ENCODE results near the gene AUTS2.

Gene AUTS2

GRCh38 chr7:69656890-69657289 lies 58.6 kb downstream of the AUTS2 start:
- DNase-seq (ENCODE audit: low read depth in 2 of 2): no peak

GRCh38 chr7:69657331-69657730 lies 59.1 kb downstream of the AUTS2 start:
- no peak for DNase-seq (ENCODE audit: low read depth in 2 of 2)

DNA sequence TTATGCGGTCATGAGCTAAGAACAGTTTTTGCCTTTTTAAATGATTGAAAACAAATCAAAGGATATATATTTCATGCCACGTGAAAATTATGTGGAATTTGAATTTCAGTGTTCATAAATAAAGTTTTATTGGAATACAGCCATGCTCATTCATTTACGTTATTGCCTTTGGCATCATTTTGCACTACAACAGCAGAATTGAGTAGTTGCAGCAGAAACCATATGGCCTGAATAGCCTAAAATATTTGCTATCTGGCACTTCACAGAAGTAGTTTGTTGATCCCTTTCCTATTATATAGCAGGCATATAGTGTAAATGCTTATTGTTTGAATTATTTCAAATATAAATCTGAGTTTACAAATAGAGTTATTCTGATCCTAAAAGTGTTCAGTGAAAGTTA lies 59.7 kb downstream of the AUTS2 start:
- no peak for DNase-seq (ENCODE audit: low read depth in 2 of 2)

DNA sequence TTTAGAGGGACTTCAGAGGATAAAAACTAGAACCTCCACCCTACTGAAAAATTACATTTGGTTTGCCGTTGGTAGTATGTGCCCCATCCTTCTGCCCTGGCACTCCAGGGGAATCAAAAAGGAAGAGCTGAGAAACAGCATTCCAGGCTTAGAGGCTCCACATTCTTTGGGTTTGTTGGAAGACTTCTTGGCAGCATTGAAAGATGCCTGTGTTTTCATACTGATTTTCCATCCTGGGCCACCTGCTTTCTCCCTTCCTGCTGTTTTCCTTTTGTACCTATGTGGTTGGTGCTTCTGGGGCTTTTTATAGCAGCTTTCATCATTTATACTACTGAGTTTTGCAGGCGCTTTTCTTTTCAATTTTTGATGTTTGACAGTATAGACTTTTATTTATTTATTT lies 61.7 kb downstream of the AUTS2 start:
- no peak for DNase-seq (ENCODE audit: low read depth in 2 of 2)

DNA sequence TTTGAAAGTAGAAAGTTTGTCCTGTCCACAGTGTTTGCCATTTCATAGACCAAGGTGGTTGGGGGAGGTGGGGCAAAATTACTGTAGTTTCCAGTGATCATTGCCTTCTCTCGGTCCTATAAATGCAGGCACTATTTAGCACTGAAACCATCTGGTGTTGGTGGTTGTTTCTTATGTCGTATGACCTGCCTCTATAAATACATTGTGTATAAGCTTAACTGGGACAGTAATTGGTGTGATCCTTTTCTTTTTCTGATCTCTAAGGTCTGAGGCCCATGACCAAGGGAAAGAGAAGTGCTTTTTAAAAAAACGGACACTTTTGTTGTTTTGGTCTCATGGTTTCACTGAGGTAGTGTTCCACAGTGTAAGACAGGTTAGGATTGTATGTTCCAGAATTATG lies 63.1 kb downstream of the AUTS2 start:
- DNase-seq (ENCODE audit: low read depth in 2 of 2): no peak

DNA sequence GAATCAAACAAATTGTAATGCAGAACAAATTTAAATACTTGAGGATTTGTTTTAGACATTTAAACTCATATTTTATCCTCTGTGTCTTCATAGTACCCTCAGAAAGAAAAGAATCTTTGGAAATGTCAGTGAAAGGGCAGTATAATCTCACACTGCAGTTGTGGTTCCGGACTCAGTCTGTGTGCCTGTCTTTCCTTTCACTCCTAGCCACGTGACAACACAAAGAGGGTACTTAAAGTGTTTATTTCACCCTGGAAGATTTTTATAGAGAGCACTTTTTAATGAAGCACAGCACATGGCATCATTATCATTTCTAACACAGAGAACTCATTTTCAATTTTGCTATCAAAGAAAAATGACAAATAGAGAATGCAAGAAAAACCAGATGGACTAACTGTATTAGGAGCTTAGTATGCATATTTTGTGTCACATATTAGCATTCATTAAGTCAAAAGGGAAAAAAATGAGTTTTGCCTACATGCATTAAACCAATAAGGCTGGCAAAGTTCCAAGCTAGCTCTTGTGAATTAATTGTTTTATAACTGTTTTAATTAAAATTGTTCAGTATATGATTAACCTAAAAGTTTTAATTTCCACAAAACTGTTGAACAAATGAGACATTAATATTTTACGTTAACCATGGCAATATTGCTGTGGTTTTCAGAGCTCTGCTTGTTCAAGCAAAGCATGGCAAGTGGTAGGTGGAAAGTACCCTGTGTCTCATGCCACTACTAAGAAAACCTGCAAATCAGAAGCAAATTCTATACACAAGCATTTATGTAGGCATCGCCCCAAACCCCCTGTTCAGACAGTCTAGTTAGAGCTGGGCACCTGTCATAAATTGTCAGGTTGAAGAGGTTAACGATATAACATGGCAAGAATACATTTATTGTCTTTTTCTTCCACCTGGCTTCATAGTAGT lies 65.9 kb downstream of the AUTS2 start:
- DNase-seq (ENCODE audit: low read depth in 2 of 2): no peak

GRCh38 chr7:69665369-69665768 lies 67.1 kb downstream of the AUTS2 start:
- DNase-seq (ENCODE audit: low read depth in 2 of 2): no peak

DNA sequence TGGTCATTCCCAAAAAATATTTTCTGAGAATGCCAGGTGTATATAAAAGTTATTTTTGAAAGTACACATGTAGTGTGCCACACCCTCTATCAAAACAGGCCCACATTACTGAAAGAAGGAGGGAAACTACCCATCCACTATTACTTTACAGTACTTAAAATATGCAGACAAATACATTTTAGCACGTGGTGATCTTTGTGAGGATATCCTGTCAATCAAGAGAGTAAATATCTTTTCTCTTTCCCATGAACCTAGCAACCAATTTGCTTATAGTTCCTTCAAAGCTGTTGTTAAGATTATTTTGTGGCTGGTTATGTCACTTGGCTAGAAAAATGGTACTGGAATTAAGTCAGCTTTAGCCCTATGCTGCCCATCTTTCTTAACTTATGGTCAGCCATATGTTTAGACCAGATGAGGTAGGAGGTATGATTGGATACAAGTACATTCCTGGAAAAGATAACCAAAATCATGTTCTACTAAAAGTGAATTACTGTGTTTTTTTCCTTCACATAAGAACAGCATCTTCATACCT lies 70.1 kb downstream of the AUTS2 start:
- no peak for DNase-seq (ENCODE audit: low read depth in 2 of 2)

DNA sequence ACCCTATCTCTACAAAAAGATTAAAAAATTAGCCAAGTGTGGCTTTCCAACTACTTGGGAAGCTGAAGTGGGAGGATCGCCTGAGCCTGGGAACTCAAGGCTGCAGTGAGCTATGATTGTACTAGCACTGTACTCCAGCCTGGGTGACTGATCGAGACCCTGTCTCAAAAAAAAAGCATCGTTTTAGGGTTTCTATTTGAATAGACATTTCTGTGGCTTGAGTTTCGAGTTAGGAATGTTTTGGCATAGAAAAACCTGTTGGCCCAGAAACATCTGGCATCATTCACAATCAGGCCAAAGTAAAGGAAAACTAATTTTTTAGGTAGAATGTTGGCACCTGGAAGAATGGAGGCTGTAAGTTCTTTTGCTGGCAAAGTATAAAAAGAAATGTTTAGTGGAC lies 72.4 kb downstream of the AUTS2 start:
- no peak for DNase-seq (ENCODE audit: low read depth in 2 of 2)

DNA sequence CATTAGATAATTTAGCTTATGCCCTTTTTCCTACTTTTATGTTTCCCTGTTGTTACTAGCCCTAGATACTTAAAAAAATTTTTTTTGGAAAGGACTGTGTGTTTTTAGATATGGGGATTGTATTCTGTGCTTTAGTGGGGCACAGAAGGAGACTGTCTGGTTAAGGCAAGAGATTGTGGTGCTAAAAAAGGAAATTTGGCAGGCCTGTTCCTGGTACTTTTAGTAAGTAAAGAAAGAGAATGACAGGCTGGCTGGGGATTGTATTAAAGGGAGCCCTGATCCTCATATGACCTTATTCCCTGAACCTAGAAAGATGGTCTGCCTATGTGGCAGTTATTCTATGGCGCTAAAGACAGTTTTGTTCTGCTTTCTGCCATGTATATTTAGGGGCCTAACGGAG lies 74.8 kb downstream of the AUTS2 start:
- DNase-seq (ENCODE audit: low read depth in 2 of 2): no peak

DNA sequence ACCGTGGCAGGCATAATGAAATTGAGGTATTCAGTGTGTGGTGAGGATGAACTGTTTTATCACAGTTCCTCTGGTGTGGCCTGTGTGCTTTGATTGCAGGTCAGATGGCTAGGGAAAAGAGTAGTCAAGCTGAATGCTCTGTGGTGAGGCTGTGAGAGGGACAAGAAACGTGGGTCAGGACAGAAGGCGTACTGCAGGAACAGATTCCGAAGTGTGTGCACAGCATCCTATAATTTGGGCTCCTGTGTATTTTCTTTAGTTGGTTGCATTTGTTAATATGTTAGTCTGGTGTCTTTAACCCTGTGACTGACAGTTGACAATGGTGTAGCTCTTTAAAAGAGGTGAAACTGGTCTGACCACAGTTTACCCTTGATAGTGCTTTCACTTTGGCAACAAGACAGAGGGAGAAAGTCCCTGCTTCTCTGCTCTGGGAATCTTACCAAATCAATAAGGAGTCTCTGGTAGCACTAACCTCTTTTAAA lies 76.5 kb downstream of the AUTS2 start:
- DNase-seq (ENCODE audit: low read depth in 2 of 2): no peak

- DNase-seq (ENCODE audit: low read depth in 2 of 2): no peak
Measured at GRCh38 chr7:69676247-69676646, 78.0 kb downstream of the AUTS2 start.

DNA sequence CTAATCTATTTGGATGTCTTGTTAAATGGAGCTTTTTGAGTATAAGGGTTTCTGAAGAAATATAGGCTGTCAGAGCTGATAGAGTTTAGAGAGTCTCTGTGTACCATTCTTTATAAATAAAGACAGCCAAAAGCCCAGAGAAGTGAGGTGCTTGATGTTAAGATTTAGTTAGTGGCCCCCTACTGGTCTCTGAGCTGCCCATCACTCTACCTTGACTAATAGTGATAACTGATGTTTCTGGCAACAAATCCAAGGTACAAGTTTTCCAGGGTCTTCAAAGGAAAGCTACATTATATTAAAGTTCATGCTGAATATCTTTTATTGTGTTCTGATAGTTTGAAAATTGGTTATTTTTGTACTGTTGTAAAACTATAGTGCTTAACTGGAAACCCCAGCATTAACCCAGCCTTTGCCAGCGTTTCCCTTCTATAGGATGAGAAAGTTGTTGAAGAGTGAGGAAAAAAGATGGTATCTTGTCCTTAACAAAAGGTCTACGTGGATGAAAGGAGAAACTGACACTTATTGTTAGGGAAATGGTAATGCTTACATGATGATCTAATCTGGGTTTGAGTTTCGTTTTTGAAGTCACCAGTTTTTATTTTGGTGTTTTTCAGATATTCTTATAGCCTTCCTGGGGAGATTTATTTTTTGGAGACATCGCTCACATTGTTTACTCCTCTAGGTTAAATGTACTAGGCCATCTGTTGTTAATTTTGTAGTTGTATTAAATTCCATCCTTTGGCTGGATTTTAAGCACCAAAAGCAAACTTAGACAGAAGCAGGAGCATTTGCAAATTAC lies 79.0 kb downstream of the AUTS2 start:
- DNase-seq (ENCODE audit: low read depth in 2 of 2): no peak

- no peak for DNase-seq (ENCODE audit: low read depth in 2 of 2)
Measured at GRCh38 chr7:69677881-69678493, 79.7 kb downstream of the AUTS2 start.

DNA sequence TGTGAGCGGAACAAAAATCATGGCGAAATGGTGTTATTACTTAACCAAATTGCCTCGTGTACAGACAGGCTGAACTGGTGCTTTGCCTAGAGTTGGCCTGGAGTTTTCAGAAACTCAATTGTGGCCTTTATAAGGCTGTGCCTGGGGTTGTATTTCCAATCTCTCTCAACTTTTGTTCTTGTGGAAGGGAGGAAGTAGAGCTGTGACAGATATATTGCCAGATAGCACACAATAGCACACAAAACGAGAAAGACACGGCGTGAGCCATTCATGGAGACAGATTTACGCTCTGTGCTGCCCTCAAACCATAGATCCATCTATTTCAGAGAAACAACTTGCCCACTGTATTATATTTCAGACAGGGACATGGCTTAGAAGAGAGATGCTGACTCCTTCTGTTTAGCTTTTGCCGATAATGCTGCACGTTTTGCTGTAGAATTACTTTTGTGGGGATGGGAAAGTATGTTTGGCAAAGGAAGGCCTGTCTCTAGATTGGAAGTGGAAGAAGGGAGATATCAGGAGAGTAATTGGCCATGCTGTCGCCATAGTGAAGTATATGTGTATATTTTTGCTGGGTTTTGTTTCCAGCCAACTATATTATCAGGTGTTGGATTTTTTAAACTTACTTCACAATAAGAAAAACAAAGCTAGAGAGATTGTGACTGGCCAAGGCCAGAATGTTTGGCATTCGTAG lies 80.4 kb downstream of the AUTS2 start:
- DNase-seq (ENCODE audit: low read depth in 2 of 2): no peak

DNA sequence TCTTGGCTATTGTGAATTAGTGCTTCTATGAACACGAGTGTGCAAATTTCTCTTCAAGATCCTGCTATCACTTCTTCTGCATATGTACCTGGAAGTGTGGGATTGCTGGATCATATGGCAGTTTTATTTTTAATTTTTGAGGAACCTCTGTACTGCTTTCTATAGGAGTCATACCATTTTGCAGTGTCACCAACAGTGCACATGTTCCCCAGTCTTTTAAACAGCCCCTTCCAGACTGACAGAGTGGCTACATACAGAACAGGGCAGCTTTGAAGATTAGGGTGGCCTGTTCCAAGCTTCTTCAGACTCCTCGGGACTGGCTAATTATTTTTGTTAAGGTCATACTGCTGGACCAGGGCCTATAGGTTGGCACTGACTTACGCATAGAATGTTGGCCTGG lies 82.9 kb downstream of the AUTS2 start:
- DNase-seq (ENCODE audit: low read depth in 2 of 2): no peak

GRCh38 chr7:69682518-69682917 lies 84.2 kb downstream of the AUTS2 start:
- DNase-seq (ENCODE audit: low read depth in 2 of 2): no peak

GRCh38 chr7:69683002-69683401 lies 84.7 kb downstream of the AUTS2 start:
- no peak for DNase-seq (ENCODE audit: low read depth in 2 of 2)

DNA sequence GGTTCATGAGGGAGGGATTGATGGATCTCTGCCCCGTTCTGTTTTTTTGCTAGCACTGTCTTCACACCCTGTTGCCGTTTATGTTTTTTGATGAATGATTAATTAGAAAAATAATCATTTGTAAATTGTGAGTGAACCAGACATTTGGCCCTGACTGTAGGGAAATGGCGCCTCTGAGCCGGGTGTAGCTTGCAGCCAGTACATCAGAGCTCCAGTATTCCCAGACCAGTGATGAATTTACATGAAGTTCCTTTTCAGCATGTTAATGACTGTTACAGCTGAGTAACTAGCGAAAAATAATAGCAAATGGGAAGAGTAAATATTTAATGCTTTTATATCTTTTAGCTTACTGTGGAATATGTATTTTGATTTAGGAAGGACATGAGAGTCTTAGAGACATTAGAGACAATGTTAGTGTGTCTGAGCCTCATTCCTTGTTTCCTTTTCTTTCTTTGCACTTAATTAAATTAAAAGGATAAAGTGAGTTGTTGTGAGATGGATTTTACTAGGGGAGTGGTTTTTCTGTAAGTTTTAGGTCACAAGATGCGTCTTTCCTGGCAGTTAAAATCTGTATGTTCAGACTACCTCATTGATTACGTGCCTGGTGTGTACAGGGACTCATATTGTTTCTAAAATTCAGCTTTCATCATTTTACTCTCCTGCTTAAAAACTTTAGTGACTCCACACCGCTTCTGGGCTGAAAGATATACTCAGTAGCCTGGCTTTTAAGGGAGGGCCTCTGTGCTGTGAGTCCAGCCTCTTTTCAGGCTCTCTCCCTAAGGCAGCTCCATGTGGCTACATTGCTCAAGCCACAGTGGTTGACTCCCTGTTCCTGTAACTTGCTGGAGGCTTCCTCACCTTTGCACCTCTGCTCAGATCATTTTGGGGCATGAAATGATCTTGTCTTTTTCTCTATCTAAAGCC lies 86.4 kb downstream of the AUTS2 start:
- no peak for DNase-seq (ENCODE audit: low read depth in 2 of 2)

DNA sequence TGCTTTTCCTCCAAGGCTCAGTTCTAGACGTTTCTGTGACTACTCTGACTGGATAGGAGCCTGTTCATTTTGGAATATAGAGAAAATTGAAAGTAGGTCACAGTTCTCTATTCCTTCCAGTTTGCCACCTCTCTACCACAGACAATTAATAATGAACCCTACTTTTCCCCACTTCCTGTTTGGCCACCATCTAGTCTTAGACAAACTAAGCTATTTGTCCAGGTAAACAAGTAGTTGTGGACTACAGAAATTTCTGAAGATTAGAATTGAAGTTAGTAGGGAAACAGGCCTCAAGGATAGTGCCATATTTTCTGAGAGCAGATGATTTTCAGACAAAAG lies 87.0 kb downstream of the AUTS2 start:
- no peak for DNase-seq (ENCODE audit: low read depth in 2 of 2)

GRCh38 chr7:69686366-69686765 lies 88.1 kb downstream of the AUTS2 start:
- DNase-seq (ENCODE audit: low read depth in 2 of 2): no peak
